ENCODE measurements around the gene BAZ2A.
A peak's percentile ranks its signal among the peaks of the same experiment; 100 is the strongest.

The BAZ2A gene

DNA sequence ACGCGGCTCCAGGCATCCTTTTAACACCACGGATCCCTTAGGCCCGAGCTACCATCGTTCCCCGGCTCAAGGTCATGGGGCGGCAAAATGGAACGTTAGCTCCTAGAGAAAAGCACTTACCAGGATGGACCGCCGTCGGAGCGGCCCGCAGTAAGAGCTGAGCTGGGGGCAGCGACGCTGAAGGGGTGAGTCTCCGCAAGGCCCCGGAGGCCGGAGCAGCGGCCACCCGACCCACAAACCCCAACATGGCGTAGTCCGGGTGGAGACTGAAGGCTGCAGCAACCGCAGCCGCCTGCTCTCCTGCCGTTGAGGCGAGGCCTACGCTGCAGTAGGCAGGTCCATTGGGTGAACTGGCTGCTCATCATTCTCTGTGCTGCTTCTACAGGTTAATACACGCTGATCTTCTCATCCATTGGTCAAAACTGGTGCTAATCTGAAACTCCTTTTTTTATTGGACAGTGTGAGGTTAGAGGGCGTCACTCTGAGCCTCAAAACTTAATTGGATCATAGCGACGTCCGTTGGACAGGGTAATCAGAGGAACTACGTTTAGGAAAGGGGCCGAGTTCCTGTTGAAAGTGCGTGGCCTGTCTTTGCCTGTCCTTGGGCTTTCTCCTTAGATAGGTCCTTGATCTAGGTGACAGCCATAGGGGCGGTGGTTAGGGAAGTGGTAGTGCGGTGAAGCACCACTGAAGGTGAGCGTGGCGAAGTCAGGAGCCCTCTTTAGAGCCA is 15.8 kb upstream of the BAZ2A start, which contains the start of gene ATP5F1B:
TSS of gene ATP5F1B (minus strand) at position 268 of the 730 bp plus-strand sequence. CDS start at position 247, 21 bp downstream.
- in situ Hi-C loops (cut with HindIII; ENCODE audit: low sequenced_read_pairs): no loop called here
- peak within 1 kb of the TSS; percentile 100 for H3K4me3 ChIP-seq (ENCODE audit: low read depth, low read length)
- DNase-seq (ENCODE audit: low read depth): peak; percentile 100
- TF ChIP-seq, protein P1, sequence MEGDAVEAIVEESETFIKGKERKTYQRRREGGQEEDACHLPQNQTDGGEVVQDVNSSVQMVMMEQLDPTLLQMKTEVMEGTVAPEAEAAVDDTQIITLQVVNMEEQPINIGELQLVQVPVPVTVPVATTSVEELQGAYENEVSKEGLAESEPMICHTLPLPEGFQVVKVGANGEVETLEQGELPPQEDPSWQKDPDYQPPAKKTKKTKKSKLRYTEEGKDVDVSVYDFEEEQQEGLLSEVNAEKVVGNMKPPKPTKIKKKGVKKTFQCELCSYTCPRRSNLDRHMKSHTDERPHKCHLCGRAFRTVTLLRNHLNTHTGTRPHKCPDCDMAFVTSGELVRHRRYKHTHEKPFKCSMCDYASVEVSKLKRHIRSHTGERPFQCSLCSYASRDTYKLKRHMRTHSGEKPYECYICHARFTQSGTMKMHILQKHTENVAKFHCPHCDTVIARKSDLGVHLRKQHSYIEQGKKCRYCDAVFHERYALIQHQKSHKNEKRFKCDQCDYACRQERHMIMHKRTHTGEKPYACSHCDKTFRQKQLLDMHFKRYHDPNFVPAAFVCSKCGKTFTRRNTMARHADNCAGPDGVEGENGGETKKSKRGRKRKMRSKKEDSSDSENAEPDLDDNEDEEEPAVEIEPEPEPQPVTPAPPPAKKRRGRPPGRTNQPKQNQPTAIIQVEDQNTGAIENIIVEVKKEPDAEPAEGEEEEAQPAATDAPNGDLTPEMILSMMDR (IDR thresholded peaks at IDR 0.05; ENCODE audit: low read depth, low read length, missing control alignments): no peak

- no peak for DNase-seq (ENCODE audit: low read depth)
Measured at GRCh38 chr12:56645201-56645716, 15.1 kb upstream of the BAZ2A start.

GRCh38 chr12:56644654-56645053 is 14.5 kb upstream of the BAZ2A start:
- in situ Hi-C loops (cut with HindIII; ENCODE audit: low sequenced_read_pairs): no loop called here

More at GRCh38 chr12:56645201-56645716, 15.1 kb upstream of the BAZ2A start:
- TF ChIP-seq, protein P1 (IDR thresholded peaks at IDR 0.05; ENCODE audit: low read depth, low read length, missing control alignments): peak; percentile 5
- H3K4me3 ChIP-seq (ENCODE audit: low read depth, low read length): peak overlapping the region; percentile 100
- in situ Hi-C loops (cut with HindIII; ENCODE audit: low sequenced_read_pairs): no loop called here

DNA sequence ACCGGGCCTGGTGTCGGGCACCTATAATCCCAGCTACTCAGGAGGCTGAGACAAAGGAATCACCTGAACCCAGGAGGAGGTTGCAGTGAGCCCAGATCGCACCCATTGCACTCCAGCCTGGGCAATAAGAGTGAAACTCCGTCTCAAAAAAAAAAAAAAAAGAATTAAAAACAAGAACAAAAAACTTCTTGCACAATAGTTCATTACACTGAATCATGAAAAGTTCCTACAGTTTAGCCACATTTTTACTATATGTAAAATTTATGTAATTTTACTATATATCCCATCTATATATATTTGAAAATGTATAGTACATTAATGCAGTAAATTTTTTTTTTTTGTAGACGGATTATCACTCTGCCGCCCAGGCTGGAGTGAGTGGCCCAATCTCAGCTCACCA is 11.1 kb upstream of the BAZ2A start:
- TF ChIP-seq, protein P1 (IDR thresholded peaks at IDR 0.05; ENCODE audit: low read depth, low read length, missing control alignments): no peak
- no peak overlapping the region for H3K4me3 ChIP-seq (ENCODE audit: low read depth, low read length)
- DNase-seq (ENCODE audit: low read depth): no peak
- in situ Hi-C loops (cut with HindIII; ENCODE audit: low sequenced_read_pairs): no loop called here

More at GRCh38 chr12:56644654-56645053, 14.5 kb upstream of the BAZ2A start:
- no peak for DNase-seq (ENCODE audit: low read depth)
- H3K4me3 ChIP-seq (ENCODE audit: low read depth, low read length): peak overlapping the region; percentile 100
- TF ChIP-seq, protein P1 (IDR thresholded peaks at IDR 0.05; ENCODE audit: low read depth, low read length, missing control alignments): no peak

GRCh38 chr12:56637621-56638020 is 7.5 kb upstream of the BAZ2A start:
- in situ Hi-C loops (cut with HindIII; ENCODE audit: low sequenced_read_pairs): no loop called here
- DNase-seq (ENCODE audit: low read depth): no peak
- H3K4me3 ChIP-seq (ENCODE audit: low read depth, low read length): no peak overlapping the region
- TF ChIP-seq, protein P1 (IDR thresholded peaks at IDR 0.05; ENCODE audit: low read depth, low read length, missing control alignments): no peak

GRCh38 chr12:56636675-56637540 is 6.8 kb upstream of the BAZ2A start:
- TF ChIP-seq, protein P1 (IDR thresholded peaks at IDR 0.05; ENCODE audit: low read depth, low read length, missing control alignments): peak; percentile 78
- in situ Hi-C loops (cut with HindIII; ENCODE audit: low sequenced_read_pairs): no loop called here
- peak overlapping the region; percentile 83 for H3K4me3 ChIP-seq (ENCODE audit: low read depth, low read length)
- peak; percentile 99 for DNase-seq (ENCODE audit: low read depth)

Measured in astrocyte of the cerebellum (primary cell).